ENCODE results near the gene BUB1B. TPM values are rescaled to one million over a fixed set of nuclear protein-coding genes. Genes with fewer than 3 reads are reported as not detected.
"Not testable (repeated sequence)": the region's sequence is repeated elsewhere in the genome, so short reads cannot be mapped to it uniquely, and the experiment has no call there.

The BUB1B gene
- 1 to 10 TPM in 2 of 4 donors, under 1 TPM in 2; 0.13 to 2.4 (median 0.95) TPM for total RNA-seq

- H3K36me3 ChIP-seq, result no peaks in the 10 kb centered on the region
- ATAC-seq, result peak; percentile 98
- H3K27me3 ChIP-seq, result no peaks in the 10 kb centered on the region
- WGBS, 2 donors (ENCODE audit: low coverage in 1 of 2), result 0 to 3% methylated on average over 15 to 30 of the region's 54 CpGs
- H3K4me1 ChIP-seq, result peaks cover 0 to 11% (median 0%) of the 10 kb centered on the region in 3 donors
- TF ChIP-seq POLR2AphosphoS5 (IDR thresholded peaks at IDR 0.05) (peak; percentile 21), EP300 (IDR thresholded peaks at IDR 0.05) (no peak)
- no peak within 1 kb of the TSS for H3K27ac ChIP-seq
- H3K4me3 ChIP-seq, result peak within 1 kb of the TSS; percentile 24 to 54
- no peaks in the 10 kb centered on the region for H3K9me3 ChIP-seq
Measured at GRCh38 chr15:40160689-40161688, at the start of gene BUB1B. Gene BUB1B (plus strand): TSS chr15:40161069. CDS start chr15:40161221, 152 bp downstream.

GRCh38 chr15:40111888-40112287 is 49.0 kb upstream of the BUB1B start:
- Histone ChIP-seq H3K4me3 (no peak overlapping the region), H3K36me3 (no peaks in the 10 kb centered on the region), H3K27ac (no peak overlapping the region), H3K4me1 (peaks cover 0 to 22% (median 11%) of the 10 kb centered on the region in 3 donors), H3K9me3 (no peaks in the 10 kb centered on the region), H3K27me3 (no peaks in the 10 kb centered on the region)
- no peak for ATAC-seq
- WGBS, 2 donors (ENCODE audit: low coverage in 1 of 2), result 60% methylated on average over 1 of the region's 2 CpGs; no CpG with 5 or more reads in 1 of the 2 donors
- no peak for TF ChIP-seq EP300 (IDR thresholded peaks at IDR 0.05)
- no peak for TF ChIP-seq POLR2AphosphoS5 (IDR thresholded peaks at IDR 0.05)
- TF ChIP-seq, protein P1, sequence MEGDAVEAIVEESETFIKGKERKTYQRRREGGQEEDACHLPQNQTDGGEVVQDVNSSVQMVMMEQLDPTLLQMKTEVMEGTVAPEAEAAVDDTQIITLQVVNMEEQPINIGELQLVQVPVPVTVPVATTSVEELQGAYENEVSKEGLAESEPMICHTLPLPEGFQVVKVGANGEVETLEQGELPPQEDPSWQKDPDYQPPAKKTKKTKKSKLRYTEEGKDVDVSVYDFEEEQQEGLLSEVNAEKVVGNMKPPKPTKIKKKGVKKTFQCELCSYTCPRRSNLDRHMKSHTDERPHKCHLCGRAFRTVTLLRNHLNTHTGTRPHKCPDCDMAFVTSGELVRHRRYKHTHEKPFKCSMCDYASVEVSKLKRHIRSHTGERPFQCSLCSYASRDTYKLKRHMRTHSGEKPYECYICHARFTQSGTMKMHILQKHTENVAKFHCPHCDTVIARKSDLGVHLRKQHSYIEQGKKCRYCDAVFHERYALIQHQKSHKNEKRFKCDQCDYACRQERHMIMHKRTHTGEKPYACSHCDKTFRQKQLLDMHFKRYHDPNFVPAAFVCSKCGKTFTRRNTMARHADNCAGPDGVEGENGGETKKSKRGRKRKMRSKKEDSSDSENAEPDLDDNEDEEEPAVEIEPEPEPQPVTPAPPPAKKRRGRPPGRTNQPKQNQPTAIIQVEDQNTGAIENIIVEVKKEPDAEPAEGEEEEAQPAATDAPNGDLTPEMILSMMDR (IDR thresholded peaks at IDR 0.05), result no peak
- TF ChIP-seq POLR2A (IDR thresholded peaks at IDR 0.05), result no peak

DNA sequence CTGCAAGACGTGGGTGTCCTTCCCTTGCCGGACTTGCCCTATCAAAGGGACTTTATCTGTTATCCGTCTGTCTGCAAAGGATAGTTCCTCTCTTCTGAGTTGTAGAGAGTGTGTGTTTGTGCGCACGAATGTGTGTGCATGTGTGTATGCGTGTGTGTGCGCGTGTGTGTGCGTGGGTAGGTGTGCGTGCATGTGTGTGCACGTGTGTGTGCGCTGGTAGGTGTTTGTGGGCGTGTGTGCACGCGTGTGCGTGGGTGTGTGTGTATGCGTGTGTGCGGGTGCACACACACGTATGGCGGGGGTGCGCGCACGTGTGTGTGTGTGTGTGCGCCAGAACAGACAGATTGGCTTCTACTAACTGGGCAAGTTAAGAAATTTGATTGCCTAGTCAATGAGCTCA is 48.1 kb upstream of the BUB1B start:
- no peak overlapping the region for H3K4me3 ChIP-seq
- TF ChIP-seq POLR2A (IDR thresholded peaks at IDR 0.05) (no peak), POLR2AphosphoS5 (IDR thresholded peaks at IDR 0.05) (no peak), EP300 (IDR thresholded peaks at IDR 0.05) (no peak)
- TF ChIP-seq, protein P1 (IDR thresholded peaks at IDR 0.05), result no peak
- no peaks in the 10 kb centered on the region for H3K27me3 ChIP-seq
- H3K27ac ChIP-seq, result no peak overlapping the region
- no peaks in the 10 kb centered on the region for H3K9me3 ChIP-seq
- ATAC-seq, result no peak
- H3K36me3 ChIP-seq, result no peaks in the 10 kb centered on the region
- peaks cover 0 to 13% (median 2%) of the 10 kb centered on the region in 3 donors for H3K4me1 ChIP-seq
- WGBS, 2 donors (ENCODE audit: low coverage in 1 of 2), result 63 to 80% methylated on average over 5 to 17 of the region's 24 CpGs

GRCh38 chr15:40114218-40114617 is 46.7 kb upstream of the BUB1B start:
- Histone ChIP-seq H3K4me3 (no peak overlapping the region), H3K4me1 (peaks cover 0 to 5% (median 0%) of the 10 kb centered on the region in 3 donors), H3K9me3 (no peaks in the 10 kb centered on the region), H3K36me3 (no peaks in the 10 kb centered on the region), H3K27me3 (no peaks in the 10 kb centered on the region), H3K27ac (no peak overlapping the region)
- ATAC-seq, result no peak
- WGBS, 2 donors (ENCODE audit: low coverage in 1 of 2), result 78 to 83% methylated on average over 1 of the region's 2 CpGs
- no peak for TF ChIP-seq POLR2A (IDR thresholded peaks at IDR 0.05)
- TF ChIP-seq, protein P1 (IDR thresholded peaks at IDR 0.05), result no peak

GRCh38 chr15:40115106-40115505 is 45.8 kb upstream of the BUB1B start:
- not testable (repeated sequence) for H3K27me3 ChIP-seq, ATAC-seq, H3K36me3 ChIP-seq, H3K9me3 ChIP-seq, H3K27ac ChIP-seq, H3K4me3 ChIP-seq, H3K4me1 ChIP-seq
- 94% methylated on average over 10 of the region's 14 CpGs; no CpG with 5 or more reads in 1 of the 2 donors for WGBS, 2 donors (ENCODE audit: low coverage in 1 of 2)
